Muscle layer of colon (tissue), 2 donors: Measurements from ENCODE around the gene CTAGE15.
"Not testable (repeated sequence)": the region's sequence is repeated elsewhere in the genome, so short reads cannot be mapped to it uniquely, and the experiment has no call there.

ENCODE experiments used
- H3K27ac ChIP-seq: one replicate; pipeline ENCODE4 v1.7.0; 2013; ENCODE audit warnings: low read depth, mild to moderate bottlenecking, low read length, moderate library complexity
- H3K27me3 ChIP-seq, 2 donors: one replicate each; pipeline ENCODE4 v1.7.0; 2013; ENCODE audit warnings: low read length in 2 of 2, mild to moderate bottlenecking in 2 of 2; ENCODE audit not compliant: insufficient read depth in 2 of 2, control insufficient read depth in 1 of 2
- H3K36me3 ChIP-seq: one replicate; pipeline ENCODE4 v1.7.0; 2013; ENCODE audit warnings: mild to moderate bottlenecking, low read length; ENCODE audit not compliant: insufficient read depth
- H3K4me1 ChIP-seq: one replicate; pipeline ENCODE4 v1.7.0; 2013; ENCODE audit warnings: mild to moderate bottlenecking, low read length; ENCODE audit not compliant: insufficient read depth
- H3K4me3 ChIP-seq, 2 donors: one replicate each; pipeline ENCODE4 v1.7.0; 2013; ENCODE audit warnings: low read length in 2 of 2, low read depth in 1 of 2, mild to moderate bottlenecking in 1 of 2, moderate library complexity in 1 of 2
- H3K9ac ChIP-seq: one replicate; pipeline ENCODE4 v1.7.0; 2013; ENCODE audit warnings: low read length
- H3K9me3 ChIP-seq: one replicate; pipeline ENCODE4 v1.7.0; 2013; ENCODE audit warnings: mild to moderate bottlenecking, low read length
- donor health status: abdominal sarcoma.
- donor health status: Adenocarcinoma of cecum.

CTAGE15 gene

DNA sequence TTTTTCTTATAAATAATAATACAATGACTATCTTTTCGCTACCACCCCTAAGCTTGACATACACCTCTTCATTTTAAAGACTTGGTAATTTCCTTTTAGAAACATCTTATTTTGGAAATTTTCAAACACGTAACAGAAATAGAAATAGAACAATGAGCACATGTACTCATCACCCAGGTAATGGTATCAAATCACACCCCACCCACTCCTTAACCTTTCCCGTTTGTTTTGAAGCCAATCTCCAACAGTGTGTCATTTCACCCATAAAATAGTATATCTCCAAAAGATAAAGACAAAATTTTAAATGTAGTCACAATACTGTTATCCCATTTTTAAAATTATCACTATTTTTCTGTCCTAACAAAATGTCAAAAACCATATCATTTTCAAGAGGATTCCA is 16.6 kb downstream of the CTAGE15 start:
- H3K9me3 ChIP-seq, H3K27ac ChIP-seq, H3K9ac ChIP-seq, H3K36me3 ChIP-seq, H3K4me3 ChIP-seq, H3K27me3 ChIP-seq, H3K4me1 ChIP-seq: not testable (repeated sequence)

DNA sequence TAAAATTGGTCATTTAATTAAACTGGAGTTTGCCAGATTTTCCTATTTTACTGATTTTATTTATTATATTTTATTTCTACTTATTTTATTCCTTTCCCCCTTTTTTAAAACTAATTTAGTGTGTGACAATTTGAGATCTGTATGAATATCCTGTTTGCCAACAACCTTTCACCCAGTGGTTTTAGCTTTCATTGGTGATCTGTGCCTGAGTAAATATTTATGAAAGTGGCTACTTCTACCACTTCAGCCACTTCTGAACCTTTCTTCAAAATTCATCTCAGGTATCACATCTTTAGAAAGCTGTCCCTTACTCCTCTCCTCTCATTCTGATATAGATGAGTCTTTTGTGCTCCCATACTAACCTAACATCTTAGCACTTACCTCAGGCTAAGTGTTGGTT is 18.3 kb downstream of the CTAGE15 start:
- H3K9ac ChIP-seq, H3K27me3 ChIP-seq, H3K9me3 ChIP-seq, H3K4me3 ChIP-seq, H3K4me1 ChIP-seq, H3K36me3 ChIP-seq, H3K27ac ChIP-seq: not testable (repeated sequence)

GRCh38 chr7:143598086-143598485 is 26.5 kb downstream of the CTAGE15 start:
- not testable (repeated sequence) for H3K27me3 ChIP-seq, H3K36me3 ChIP-seq, H3K9ac ChIP-seq, H3K4me1 ChIP-seq, H3K4me3 ChIP-seq, H3K27ac ChIP-seq, H3K9me3 ChIP-seq

GRCh38 chr7:143603549-143603948 is 31.9 kb downstream of the CTAGE15 start:
- H3K27ac ChIP-seq, H3K9ac ChIP-seq, H3K36me3 ChIP-seq, H3K27me3 ChIP-seq, H3K4me1 ChIP-seq, H3K4me3 ChIP-seq, H3K9me3 ChIP-seq: not testable (repeated sequence)

GRCh38 chr7:143606088-143606487 is 34.5 kb downstream of the CTAGE15 start:
- H3K9ac ChIP-seq, H3K4me1 ChIP-seq, H3K4me3 ChIP-seq, H3K9me3 ChIP-seq, H3K27ac ChIP-seq, H3K27me3 ChIP-seq, H3K36me3 ChIP-seq: not testable (repeated sequence)

DNA sequence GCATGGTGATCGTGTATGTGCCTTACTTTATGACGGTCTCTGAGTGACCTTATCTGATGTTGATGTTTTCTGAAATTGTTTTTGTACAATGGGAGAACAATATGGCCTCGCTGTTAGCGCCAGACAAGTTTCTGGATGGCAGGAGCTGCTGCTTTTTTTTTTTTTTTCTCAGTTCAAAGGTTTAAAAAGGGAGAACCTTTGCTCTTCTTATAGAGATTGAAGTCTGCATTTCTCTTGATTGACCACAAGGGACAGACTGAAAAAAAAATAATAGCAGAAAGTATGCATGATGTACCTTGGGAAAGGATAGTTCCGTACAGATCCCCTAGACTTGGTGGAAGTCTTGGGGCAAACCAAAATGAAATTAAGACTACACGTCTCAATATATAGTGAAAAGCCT is 43.9 kb downstream of the CTAGE15 start:
- not testable (repeated sequence) for H3K9ac ChIP-seq, H3K36me3 ChIP-seq, H3K4me3 ChIP-seq

GRCh38 chr7:143617204-143617603 is 45.6 kb downstream of the CTAGE15 start:
- not testable (repeated sequence) for H3K9ac ChIP-seq, H3K4me3 ChIP-seq, H3K27ac ChIP-seq, H3K9me3 ChIP-seq, H3K36me3 ChIP-seq, H3K27me3 ChIP-seq, H3K4me1 ChIP-seq

More for the DNA sequence above, 43.9 kb downstream of the CTAGE15 start:
- not testable (repeated sequence) for H3K27me3 ChIP-seq, H3K4me1 ChIP-seq, H3K9me3 ChIP-seq, H3K27ac ChIP-seq

DNA sequence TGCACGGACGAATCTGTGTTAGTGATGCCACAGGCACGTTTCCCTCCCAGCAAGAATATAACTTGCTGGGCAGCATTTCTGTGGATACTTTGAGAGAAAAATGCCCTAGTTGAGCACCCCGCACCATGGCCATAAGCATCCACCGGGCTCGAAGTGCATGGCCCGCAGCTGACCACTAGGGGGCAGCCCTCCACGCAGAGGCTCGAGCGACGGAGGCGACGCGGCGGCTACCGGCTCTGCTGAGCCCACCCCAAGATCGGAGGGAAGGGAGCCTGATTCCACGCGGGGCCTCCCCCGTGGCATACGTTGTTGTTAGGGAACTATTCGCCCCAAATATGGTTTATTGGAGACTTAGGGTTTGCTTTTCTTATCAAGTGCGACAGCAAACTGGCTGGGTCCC is 48.5 kb downstream of the CTAGE15 start:
- not testable (repeated sequence) for H3K9ac ChIP-seq, H3K4me3 ChIP-seq, H3K27ac ChIP-seq

DNA sequence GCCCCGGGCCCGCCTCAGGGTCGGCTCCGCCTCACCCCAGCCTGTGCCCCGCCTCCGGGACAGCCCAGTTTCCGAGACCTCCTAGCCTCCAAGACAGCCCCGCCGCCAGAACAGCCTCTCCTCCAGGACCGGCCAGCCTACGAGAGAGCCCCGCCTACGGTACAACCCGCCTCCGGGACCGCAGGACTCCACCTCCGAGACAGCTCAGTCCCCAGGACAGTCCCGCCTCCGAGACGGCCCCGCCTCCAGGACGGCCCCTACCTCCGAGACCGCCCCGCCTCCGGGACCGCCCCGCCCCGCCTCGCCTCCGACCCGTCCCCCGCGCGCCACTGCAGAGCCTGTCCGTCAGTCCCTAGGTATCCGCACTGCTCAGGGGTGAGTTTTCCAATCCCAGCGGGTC is 49.0 kb downstream of the CTAGE15 start, which contains the start of gene TCAF2:
Gene TCAF2, plus strand, starts transcription at position 329 of the 400 bp plus-strand sequence.
- not testable (repeated sequence) for H3K9me3 ChIP-seq, H3K27ac ChIP-seq, H3K4me3 ChIP-seq, H3K9ac ChIP-seq, H3K4me1 ChIP-seq, H3K36me3 ChIP-seq, H3K27me3 ChIP-seq

More for the DNA sequence above, 48.5 kb downstream of the CTAGE15 start:
- H3K9me3 ChIP-seq, H3K27me3 ChIP-seq, H3K4me1 ChIP-seq, H3K36me3 ChIP-seq: not testable (repeated sequence)

- not testable (repeated sequence) for H3K4me1 ChIP-seq, H3K4me3 ChIP-seq, H3K9ac ChIP-seq, H3K27ac ChIP-seq, H3K9me3 ChIP-seq, H3K36me3 ChIP-seq, H3K27me3 ChIP-seq
These were observed 49.6 kb downstream of the CTAGE15 start for GRCh38 chr7:143621175-143621574.

- not testable (repeated sequence) for H3K27ac ChIP-seq, H3K9me3 ChIP-seq, H3K9ac ChIP-seq
These were observed 50.5 kb downstream of the CTAGE15 start for GRCh38 chr7:143622130-143622529.

More at GRCh38 chr7:143622130-143622529, 50.5 kb downstream of the CTAGE15 start:
- not testable (repeated sequence) for H3K36me3 ChIP-seq, H3K4me1 ChIP-seq, H3K4me3 ChIP-seq, H3K27me3 ChIP-seq
